ENCODE measurements around the gene BSND.

DNA sequence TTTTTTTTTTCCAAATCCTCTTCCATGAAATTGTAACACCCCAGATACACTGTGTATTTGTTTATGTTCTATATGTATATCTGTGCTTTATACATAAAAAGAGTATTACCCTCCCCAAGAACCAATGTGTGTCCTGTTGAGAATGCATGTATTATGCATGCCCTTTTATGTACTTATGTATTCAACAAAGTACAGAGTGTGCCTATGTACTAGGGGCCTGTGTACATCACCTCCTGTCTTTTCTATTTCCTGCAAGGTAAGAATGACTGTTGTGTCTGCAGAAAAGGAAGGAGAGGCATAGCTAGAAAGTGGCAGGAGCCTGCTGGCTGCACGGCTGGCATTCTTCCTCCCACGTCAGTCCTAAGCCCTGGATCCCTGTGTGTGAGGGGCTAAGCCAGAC is 11.3 kb upstream of the BSND start:
- TF ChIP-seq, protein P1, sequence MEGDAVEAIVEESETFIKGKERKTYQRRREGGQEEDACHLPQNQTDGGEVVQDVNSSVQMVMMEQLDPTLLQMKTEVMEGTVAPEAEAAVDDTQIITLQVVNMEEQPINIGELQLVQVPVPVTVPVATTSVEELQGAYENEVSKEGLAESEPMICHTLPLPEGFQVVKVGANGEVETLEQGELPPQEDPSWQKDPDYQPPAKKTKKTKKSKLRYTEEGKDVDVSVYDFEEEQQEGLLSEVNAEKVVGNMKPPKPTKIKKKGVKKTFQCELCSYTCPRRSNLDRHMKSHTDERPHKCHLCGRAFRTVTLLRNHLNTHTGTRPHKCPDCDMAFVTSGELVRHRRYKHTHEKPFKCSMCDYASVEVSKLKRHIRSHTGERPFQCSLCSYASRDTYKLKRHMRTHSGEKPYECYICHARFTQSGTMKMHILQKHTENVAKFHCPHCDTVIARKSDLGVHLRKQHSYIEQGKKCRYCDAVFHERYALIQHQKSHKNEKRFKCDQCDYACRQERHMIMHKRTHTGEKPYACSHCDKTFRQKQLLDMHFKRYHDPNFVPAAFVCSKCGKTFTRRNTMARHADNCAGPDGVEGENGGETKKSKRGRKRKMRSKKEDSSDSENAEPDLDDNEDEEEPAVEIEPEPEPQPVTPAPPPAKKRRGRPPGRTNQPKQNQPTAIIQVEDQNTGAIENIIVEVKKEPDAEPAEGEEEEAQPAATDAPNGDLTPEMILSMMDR (optimal IDR thresholded peaks at IDR 0.05 in 1 of 3, IDR thresholded peaks at IDR 0.05 in 1 of 3, conservative IDR thresholded peaks at IDR 0.05 in 1 of 3; ENCODE audit: extremely low read depth in 1 of 3, insufficient read depth in 2 of 3, low read length in 3 of 3), result no peak
- no peak for TF ChIP-seq EZH2 (IDR thresholded peaks at IDR 0.05; ENCODE audit: low read length)
